DOHH2 (cell line): ENCODE measurements around the gene LRPAP1.

Experiments
- H3F3A ChIP-seq: fragments of 200-600 bp; sonication (generic), shearing (Covaris generic); 2 replicates; pipeline ENCODE4 v1.6.0; 2016; ENCODE audit warnings: antibody characterized with exemption, mild to moderate bottlenecking; ENCODE audit not compliant: control insufficient read depth, insufficient read depth
- H3K27ac ChIP-seq: fragments of 200-600 bp; sonication (generic); 2 replicates; pipeline ENCODE4 v1.5.1; 2014; ENCODE audit warnings: low read depth, mild to moderate bottlenecking, low read length, moderate library complexity
- H3K27me3 ChIP-seq: fragments of 200-600 bp; sonication (generic); 2 replicates; pipeline ENCODE4 v1.6.1; 2014; ENCODE audit warnings: mild to moderate bottlenecking, low read length, mixed read lengths; ENCODE audit not compliant: control insufficient read depth
- H3K36me3 ChIP-seq: fragments of 200-600 bp; sonication (generic); 2 replicates; pipeline ENCODE4 v1.6.1; 2014; ENCODE audit warnings: mild to moderate bottlenecking, low read length, moderate library complexity, mixed read lengths; ENCODE audit not compliant: control insufficient read depth
- H3K4me1 ChIP-seq: fragments of 200-600 bp; sonication (generic); 2 replicates; pipeline ENCODE4 v1.6.1; 2014; ENCODE audit warnings: mild to moderate bottlenecking, low read length, mixed read lengths; ENCODE audit not compliant: control insufficient read depth
- H3K4me2 ChIP-seq: fragments of 200-600 bp; sonication (generic); 2 replicates; pipeline ENCODE4 v1.6.0; 2014; ENCODE audit warnings: mild to moderate bottlenecking, low read length, moderate library complexity
- H3K4me3 ChIP-seq: fragments of 200-600 bp; sonication (generic); 2 replicates; pipeline ENCODE4 v1.5.1; 2014; ENCODE audit warnings: mild to moderate bottlenecking, low read length, mixed read lengths
- H3K79me2 ChIP-seq: fragments of 200-600 bp; sonication (generic); 2 replicates; pipeline ENCODE4 v1.6.1; 2014; ENCODE audit warnings: mild to moderate bottlenecking, low read length, mixed read lengths; ENCODE audit not compliant: control insufficient read depth
- H3K9me2 ChIP-seq: fragments of 200-600 bp; sonication (generic); replicated peaks from 2 replicates; pipeline ENCODE4 v1.6.1; 2014; ENCODE audit warnings: mild to moderate bottlenecking, low read length, mixed read lengths; ENCODE audit not compliant: control insufficient read depth
- H3K9me3 ChIP-seq: fragments of 200-600 bp; sonication (generic); 2 replicates; pipeline ENCODE4 v1.6.1; 2014; ENCODE audit warnings: antibody characterized with exemption, low read length, mixed read lengths; ENCODE audit not compliant: control insufficient read depth, insufficient read depth
- H4K20me1 ChIP-seq: fragments of 200-600 bp; sonication (generic); 2 replicates; pipeline ENCODE4 v1.6.0; 2014; ENCODE audit warnings: low read depth, mild to moderate bottlenecking, antibody characterized with exemption, low read length, moderate library complexity; ENCODE audit not compliant: control insufficient read depth, insufficient read depth
- CTCF ChIP-seq: fragments of 200-600 bp; sonication (generic); IDR thresholded peaks from one replicate; pipeline ENCODE4 v1.5.1; 2014; ENCODE audit warnings: antibody characterized with exemption, mild to moderate bottlenecking, low read depth, low read length; ENCODE audit not compliant: poor library complexity, severe bottlenecking
- EZH2phosphoT487 ChIP-seq: fragments of 200-600 bp; sonication (generic); IDR thresholded peaks from 2 replicates; pipeline ENCODE4 v1.6.1; 2017; ENCODE audit warnings: borderline replicate concordance, mild to moderate bottlenecking, antibody characterized with exemption, low read length, moderate library complexity, mixed read lengths

The LRPAP1 gene

GRCh38 chr4:3520276-3520675 lies 11.9 kb downstream of the LRPAP1 start:
- Histone ChIP-seq H3K79me2 (no peaks in the 10 kb centered on the region), H3K27me3 (no peaks in the 10 kb centered on the region), H3K9me2 (no peaks in the 10 kb centered on the region), H3F3A (no peaks in the 10 kb centered on the region), H3K4me1 (no peaks in the 10 kb centered on the region), H3K36me3 (peaks cover 61% of the 10 kb centered on the region), H3K27ac (no peak overlapping the region), H3K9me3 (no peaks in the 10 kb centered on the region), H3K4me3 (no peak overlapping the region), H3K4me2 (no peak overlapping the region), H4K20me1 (peaks cover 6% of the 10 kb centered on the region; the same call in 1 of the 2 replicates)
- TF ChIP-seq EZH2phosphoT487, result no peak
- no peak for TF ChIP-seq CTCF

- H3K9me3 ChIP-seq, result no peaks in the 10 kb centered on the region
- no peak overlapping the region for H3K27ac ChIP-seq
- TF ChIP-seq CTCF (no peak), EZH2phosphoT487 (no peak)
- no peaks in the 10 kb centered on the region for H3K9me2 ChIP-seq
- peaks cover 57% of the 10 kb centered on the region for H3K36me3 ChIP-seq
- H3K4me3 ChIP-seq, result no peak overlapping the region
- no peaks in the 10 kb centered on the region for H3K27me3 ChIP-seq
- H3K79me2 ChIP-seq, result no peaks in the 10 kb centered on the region
- no peaks in the 10 kb centered on the region for H3K4me1 ChIP-seq
- peaks cover 6% of the 10 kb centered on the region; the same call in 1 of the 2 replicates for H4K20me1 ChIP-seq
- H3K4me2 ChIP-seq, result no peak overlapping the region
- H3F3A ChIP-seq, result no peaks in the 10 kb centered on the region
These were observed 12.6 kb downstream of the LRPAP1 start for GRCh38 chr4:3519468-3520264.

- no peaks in the 10 kb centered on the region for H3F3A ChIP-seq
- H3K27ac ChIP-seq, result no peak overlapping the region
- no peak overlapping the region for H3K4me2 ChIP-seq
- no peaks in the 10 kb centered on the region for H3K27me3 ChIP-seq
- no peak overlapping the region for H3K4me3 ChIP-seq
- peaks cover 6% of the 10 kb centered on the region; the same call in 1 of the 2 replicates for H4K20me1 ChIP-seq
- no peaks in the 10 kb centered on the region for H3K79me2 ChIP-seq
- TF ChIP-seq EZH2phosphoT487 (no peak), CTCF (no peak)
- H3K4me1 ChIP-seq, result no peaks in the 10 kb centered on the region
- no peaks in the 10 kb centered on the region for H3K9me2 ChIP-seq
- H3K9me3 ChIP-seq, result no peaks in the 10 kb centered on the region
- H3K36me3 ChIP-seq, result peaks cover 54% of the 10 kb centered on the region
These were observed 13.3 kb downstream of the LRPAP1 start for GRCh38 chr4:3518941-3519340.
